HCT116 (cell line): ENCODE measurements around the gene ARHGEF35.
"Not testable (repeated sequence)": the region's sequence is repeated elsewhere in the genome, so short reads cannot be mapped to it uniquely, and the experiment has no call there.

Experiments
- ATF3 ChIP-seq: IDR thresholded peaks from 2 replicates; pipeline ENCODE4 v1.6.1; 2012
- CTCF ChIP-seq, 3 experiments: fragments of 200-600 bp in 1 of 3; sonication (generic) in 1 of 3; IDR thresholded peaks in 2 of 3; conservative IDR thresholded peaks in 1 of 3; 2 replicates each; pipeline ENCODE4 v1.5.1; 2012 to 2017; ENCODE audit warnings: low read depth in 2 of 3, low read length in 2 of 3, antibody characterized with exemption in 1 of 3, borderline replicate concordance in 1 of 3, control low read depth in 1 of 3, mild to moderate bottlenecking in 1 of 3, mixed read lengths in 1 of 3, mixed run types in 1 of 3, moderate library complexity in 1 of 3; ENCODE audit not compliant: insufficient read depth in 1 of 3
- EZH2 ChIP-seq: fragments of 200-600 bp; sonication (generic); IDR thresholded peaks from 2 replicates; pipeline ENCODE4 v1.6.1; 2017; ENCODE audit warnings: antibody characterized with exemption, mixed run types
- EZH2phosphoT487 ChIP-seq: fragments of 200-600 bp; IDR thresholded peaks from 2 replicates; pipeline ENCODE4 v1.6.1; 2018; ENCODE audit warnings: antibody characterized with exemption, borderline replicate concordance
- MAX ChIP-seq: IDR thresholded peaks from 2 replicates; pipeline ENCODE4 v1.6.1; 2012
- POLR2A ChIP-seq: IDR thresholded peaks from 2 replicates; pipeline ENCODE4 v1.7.0; 2011; ENCODE audit warnings: borderline replicate concordance; ENCODE audit not compliant: insufficient read depth, insufficient read length; ENCODE audit errors: extremely low read depth
- ZFX ChIP-seq: fragments of 450-650 bp; IDR thresholded peaks from 2 replicates; pipeline ENCODE4 v1.6.1; 2017
- ZNF274 ChIP-seq: fragments of 200-500 bp; sonication (Bioruptor generic); IDR thresholded peaks from 2 replicates; pipeline ENCODE4 v1.6.1; 2014; ENCODE audit warnings: mild to moderate bottlenecking, low read depth, low read length, inconsistent platforms

GRCh38 chr7:144188578-144189171, 7.0 kb downstream of the ARHGEF35 start:
- TF ChIP-seq POLR2A; MAX; ATF3; CTCF (IDR thresholded peaks at IDR 0.05 in 2 of 3, conservative IDR thresholded peaks at IDR 0.05 in 1 of 3; ENCODE audit: borderline replicate concordance in 1 of 3, insufficient read depth in 1 of 3, low read depth in 2 of 3, low read length in 2 of 3); EZH2; ZFX; EZH2phosphoT487; ZNF274: not testable (repeated sequence)
